Measurements from ENCODE around the gene GNAT2.

GNAT2 gene

GRCh38 chr1:109626682-109627408 lies 7.4 kb upstream of the GNAT2 start:
- no peak for DNase-seq

DNA sequence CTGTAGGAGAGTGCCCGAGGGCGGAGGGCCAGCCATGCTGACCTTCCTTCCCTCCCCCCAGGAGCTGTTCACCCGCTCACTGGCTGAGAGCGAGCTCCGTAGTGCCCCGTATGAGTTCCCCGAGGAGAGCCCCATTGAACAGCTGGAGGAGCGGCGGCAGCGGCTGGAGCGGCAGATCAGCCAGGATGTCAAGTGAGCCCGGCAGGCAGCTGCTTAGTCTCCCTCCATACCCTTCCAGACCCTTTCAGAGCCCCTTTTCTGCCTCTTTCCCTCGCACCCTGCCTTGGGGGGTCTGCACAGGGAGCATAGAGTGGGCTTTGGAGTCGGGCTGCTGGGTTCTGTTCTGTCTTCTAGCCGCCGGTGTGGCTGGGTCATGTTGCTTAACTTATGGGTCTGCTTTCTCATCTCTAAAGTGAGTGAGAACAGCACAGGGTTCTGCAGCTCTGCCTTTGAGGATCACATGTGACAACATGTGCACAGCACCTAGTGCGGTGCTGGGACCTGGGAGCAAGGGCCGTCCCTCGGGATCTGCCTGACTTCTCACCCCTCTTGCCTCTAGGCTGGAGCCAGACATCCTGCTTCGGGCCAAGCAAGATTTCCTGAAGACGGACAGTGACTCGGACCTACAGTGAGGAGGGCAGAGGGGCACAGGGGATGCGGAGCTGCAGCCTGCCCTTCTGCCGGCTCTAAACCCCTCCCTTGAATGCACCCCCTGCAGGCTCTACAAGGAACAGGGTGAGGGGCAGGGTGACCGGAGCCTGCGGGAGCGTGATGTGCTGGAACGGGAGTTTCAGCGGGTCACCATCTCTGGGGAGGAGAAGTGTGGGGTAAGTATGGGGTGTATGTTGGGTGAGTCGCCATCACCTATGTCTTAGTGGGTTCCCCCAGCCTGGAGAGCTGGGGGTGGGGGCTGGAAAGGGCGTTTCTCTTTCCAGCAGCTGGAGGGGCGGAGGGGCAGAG lies 6.5 kb upstream of the GNAT2 start:
- peak; percentile 47 for DNase-seq

DNA sequence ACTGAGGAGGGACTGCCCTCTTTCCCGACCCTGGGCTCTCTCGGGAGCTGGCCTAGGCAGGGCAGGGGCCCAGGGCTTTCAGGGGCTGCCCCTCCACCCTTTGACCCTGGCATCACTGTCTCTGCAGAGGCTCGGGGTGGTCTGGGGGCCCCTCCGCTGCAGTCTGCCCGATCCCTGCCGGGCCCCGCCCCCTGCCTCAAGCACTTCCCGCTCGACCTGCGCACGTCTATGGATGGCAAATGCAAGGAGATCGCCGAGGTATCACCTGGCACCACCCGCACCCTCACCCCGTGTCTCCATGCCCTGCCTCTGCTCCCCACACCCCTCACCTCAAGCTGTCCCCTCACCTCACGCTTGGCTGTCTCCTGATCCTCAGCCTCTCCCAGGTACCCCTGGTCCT lies 5.8 kb upstream of the GNAT2 start:
- DNase-seq: peak; percentile 47

- peak; percentile 73 for DNase-seq
Measured at GRCh38 chr1:109624201-109625010, 5.0 kb upstream of the GNAT2 start.

GRCh38 chr1:109623601-109624161 lies 4.3 kb upstream of the GNAT2 start:
- DNase-seq: peak; percentile 29

GRCh38 chr1:109622895-109623294 lies 3.5 kb upstream of the GNAT2 start:
- DNase-seq: no peak

GRCh38 chr1:109622137-109622892 lies 2.9 kb upstream of the GNAT2 start:
- no peak for DNase-seq

DNA sequence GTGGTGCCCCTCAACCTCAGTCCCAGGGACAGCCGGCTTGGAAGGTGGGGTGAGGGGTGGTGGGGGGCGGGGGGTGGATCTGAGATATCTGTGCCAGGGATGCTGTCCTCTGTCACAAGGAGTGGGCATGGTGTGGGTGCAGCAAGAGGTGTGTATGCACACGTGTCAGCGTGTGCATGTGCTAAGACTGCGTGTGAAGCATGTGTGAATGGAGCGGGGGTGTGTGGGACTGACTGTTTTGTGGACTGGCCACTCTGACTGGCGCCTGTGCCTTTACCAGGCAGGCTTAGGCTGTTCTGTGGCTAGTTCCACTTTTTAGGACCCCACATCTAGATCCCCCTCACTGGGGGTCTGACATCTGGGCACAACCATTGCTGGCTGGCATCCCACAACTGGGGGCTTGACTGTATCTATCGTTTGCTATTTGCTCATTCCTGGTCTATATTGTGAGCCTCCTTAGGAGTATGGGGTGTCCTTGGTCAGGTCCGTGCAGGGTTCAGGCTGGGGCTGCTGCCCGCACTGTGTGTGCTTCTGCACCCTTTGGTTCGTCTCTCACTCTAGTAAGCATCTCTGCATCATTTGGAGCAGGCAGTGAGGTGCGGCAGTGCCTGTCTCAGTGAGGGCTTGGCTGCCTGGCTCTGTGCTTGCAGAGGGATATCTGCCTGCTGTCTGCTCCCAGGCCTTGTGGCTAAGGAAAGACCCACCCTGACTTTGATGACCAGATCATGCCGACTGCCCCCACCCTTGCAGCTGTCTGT lies 2.1 kb upstream of the GNAT2 start:
- no peak for DNase-seq

DNA sequence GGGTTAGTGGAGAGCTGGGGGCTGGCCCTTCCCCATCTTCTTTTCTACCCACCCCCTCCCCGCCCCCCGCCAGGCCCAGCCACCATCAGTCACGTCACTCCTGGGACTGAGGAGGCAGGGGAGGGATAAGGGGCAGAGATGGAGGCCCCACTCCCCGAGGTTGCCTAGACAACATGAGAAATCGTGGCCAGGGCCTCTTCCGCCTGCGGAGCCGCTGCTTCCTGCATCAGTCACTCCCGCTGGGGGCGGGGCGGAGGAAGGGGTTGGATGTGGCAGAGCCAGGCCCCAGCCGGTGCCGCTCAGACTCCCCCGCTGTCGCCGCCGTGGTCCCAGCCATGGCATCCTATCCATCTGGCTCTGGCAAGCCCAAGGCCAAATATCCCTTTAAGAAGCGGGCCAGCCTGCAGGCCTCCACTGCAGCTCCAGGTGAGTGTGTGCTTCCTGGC lies 1.4 kb upstream of the GNAT2 start:
- DNase-seq: peak; percentile 72

DNA sequence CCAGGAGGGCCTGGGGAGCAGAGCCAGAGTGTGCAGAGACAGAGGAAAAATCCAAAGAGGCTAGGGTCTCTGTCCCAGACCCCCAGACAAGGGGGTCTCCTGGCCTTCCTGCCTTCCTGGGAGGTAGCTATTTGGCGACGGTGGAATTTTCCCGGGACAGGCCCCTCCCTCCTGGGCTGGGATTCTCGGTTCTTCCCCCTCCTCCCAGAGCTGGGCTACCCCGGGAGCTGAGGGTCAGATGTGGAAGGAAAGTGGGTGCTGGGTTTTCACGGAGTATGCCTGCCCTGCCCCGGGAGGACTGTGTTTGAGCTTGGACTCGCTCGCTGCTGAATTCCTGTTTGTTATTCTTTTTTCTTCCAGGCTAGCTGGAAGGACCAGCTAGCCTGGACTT lies 980 bp upstream of the GNAT2 start:
- peak; percentile 36 for DNase-seq

GRCh38 chr1:109618661-109619575 lies 498 bp downstream of the GNAT2 start:
- DNase-seq: no peak

DNA sequence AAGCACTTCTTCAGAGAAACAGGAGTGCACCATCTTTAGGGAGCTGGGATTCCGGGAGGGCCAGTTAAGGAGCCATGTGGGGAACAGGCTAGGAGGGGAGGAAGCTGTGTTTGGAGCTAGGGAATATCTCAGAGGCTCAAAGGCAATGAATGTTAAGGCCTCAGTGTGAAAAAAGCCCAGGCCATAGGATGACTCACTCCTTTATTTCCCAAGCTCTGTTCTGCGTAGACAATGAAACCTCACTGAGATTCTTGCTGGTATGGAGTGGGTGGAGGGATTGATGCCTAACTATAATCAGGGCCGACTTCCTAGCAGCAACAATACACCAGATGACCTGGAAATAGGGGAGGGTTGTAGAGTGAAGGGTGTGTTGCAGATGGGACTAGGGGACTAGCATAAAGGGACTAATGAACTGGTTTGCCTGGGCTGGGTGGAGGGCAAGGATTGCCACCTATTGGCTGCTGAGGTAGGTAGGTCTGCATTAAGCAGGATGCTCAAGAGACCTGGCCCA lies 2.1 kb downstream of the GNAT2 start:
- no peak for DNase-seq

DNA sequence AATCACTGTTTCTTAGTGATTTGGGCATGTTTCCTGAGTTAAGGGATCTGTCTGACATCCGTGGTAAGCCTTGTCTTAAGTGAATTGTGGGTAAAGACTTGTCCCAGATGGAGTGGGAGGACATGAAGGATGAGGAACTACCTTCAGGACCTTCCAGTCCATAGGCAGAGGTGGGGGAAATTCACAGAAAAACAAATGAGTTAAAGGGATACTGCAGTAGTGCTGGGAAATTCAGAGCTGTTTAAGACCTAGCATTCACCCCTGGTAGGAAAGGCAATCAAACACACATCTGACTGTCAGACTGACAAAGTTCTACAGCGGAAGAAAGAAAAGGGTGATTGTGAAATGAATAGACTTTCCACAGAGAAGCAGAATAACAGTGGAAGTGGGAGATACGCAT lies 3.0 kb downstream of the GNAT2 start:
- no peak for DNase-seq

- DNase-seq: no peak
Measured at GRCh38 chr1:109615879-109616278, 3.5 kb downstream of the GNAT2 start.

DNA sequence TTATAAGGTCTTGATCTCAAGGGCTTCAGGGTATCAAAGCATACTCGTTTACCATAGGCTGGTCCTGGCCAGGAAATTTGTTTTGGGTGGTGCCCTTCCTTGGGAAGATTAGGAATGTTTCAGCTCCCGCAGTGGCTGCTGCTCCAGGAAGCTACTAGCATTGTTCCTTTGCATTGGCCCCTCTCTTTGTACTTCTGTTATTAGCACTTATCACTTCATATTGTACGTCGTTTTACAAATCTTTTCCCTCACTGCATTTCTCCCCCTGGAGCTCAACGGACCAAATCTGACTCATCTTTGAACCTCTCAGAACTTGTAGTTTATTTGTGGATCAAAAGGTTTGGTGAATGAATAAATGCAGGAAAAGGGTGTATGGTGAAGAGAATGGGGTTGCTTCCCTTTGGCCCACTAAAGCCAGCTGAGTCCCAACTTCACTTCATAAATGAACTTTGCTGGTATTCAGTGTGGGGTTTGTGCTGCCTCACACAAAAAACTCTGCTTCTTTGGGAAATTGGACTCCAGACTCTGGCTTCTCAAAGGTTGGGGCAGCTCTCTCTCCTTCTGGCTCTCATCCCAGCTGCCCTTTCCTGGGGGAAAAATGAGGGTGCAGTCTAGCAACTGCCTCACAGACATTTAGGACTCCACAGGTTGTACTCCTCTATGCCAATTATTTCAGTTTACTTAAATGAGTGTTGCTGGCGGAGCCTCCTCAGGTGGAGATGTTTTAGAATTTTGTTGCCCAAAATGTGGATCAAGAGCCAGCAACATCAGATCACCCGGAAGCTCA lies 5.9 kb downstream of the GNAT2 start:
- no peak for DNase-seq

DNA sequence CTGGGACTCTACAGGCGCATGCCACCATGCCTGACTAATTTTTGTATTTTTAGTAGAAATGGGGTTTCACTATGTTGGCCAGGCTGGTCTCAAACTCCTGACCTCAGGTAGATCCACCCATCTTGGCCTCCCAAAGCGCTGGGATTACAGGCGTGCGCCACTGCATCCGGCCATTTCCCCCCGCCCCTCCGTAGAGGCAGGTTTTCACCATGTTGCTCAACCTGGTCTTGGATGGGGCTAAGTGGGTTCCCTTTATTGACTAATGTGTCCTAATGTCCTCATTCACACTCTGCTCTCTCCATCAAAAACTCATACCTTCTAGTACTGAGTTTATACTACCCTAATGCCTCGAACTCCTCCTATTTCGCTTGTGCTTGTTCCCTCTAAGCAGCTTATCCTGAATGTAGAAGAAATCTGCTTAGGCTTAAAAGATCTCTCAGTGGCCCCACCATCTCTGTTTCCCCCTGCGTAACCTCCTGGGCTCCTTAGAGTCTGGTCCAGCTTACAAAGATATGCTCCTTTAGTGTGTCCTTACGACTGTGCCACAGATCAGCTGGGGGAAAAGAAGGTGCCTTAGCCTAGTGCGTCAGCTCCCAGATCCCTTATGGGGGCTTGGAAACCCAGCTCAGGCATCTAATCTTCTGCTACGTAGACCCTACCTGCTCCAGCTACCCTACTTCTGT lies 8.0 kb downstream of the GNAT2 start:
- no peak for DNase-seq

GRCh38 chr1:109610609-109611307 lies 8.7 kb downstream of the GNAT2 start:
- DNase-seq: no peak

DNA sequence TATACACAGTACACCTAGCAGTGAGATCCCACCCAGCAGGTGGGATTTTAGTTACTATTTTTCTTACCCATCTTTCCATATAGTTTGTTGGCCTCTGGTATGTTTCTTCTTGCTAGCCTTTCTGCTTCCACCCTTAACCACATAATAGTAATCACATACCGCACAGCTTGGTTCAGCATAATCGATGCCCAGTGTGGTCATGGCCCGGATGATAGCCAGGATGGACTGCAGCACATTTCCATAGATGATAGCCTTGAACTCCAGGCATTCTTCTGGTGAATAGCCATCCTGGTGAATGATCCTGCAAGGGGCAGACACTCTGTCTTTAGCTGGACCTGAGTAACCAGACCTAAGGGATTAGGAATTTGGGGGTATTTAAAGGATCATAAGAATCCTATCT lies 9.5 kb downstream of the GNAT2 start:
- no peak for DNase-seq

Data from DMS79 (cell line).